Measurements from ENCODE around the gene DEFB128.

The DEFB128 gene

DNA sequence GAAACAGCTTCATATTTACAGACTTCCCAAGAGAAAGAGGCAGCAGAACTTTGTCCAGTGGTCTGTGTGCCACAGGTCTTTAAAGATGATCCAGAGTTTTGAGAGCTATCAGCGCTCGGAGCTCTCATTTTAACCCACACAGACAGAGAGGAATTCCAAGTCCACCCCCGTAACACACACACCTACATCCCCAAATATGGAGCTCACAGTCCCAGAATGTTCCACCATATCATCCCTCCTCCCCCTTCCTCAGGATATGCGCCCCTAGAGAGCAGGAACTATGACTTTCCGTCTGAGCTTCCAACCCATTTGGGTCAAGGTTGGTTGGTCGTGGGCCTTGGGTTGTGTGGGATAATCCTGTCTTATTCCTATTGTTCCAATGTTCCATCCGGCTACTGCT is at the start of gene DEFB128:
DEFB128 (minus strand) TSS at position 101 of the 400 bp plus-strand sequence; CDS start at position 13, 88 bp downstream.
- no peak within 1 kb of the TSS for H2AFZ ChIP-seq (ENCODE audit: low read depth, low read length)

DNA sequence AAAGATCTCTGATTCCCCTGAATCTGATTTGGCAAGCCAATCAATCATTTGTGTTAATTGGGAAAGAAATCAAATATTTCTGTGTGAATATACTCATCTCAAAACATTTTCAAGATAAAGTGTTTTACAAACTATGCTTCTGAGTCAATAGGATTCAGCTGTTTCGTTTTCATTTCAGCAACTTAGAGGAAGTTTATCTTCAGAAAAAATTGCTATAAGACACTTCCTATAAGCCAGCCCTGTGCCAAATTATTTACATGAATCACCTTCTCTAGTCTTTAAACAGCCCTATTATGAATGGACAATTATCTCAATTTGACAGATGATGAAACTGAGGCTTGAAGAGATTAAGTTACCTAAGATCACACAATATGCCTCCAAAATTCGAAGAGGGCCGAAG is 48.4 kb upstream of the DEFB128 start:
- no peaks in the 10 kb centered on the region for H3K79me2 ChIP-seq (ENCODE audit: low read length)
- H3K4me1 ChIP-seq (ENCODE audit: low read length) = peaks cover 15% of the 10 kb centered on the region
- peaks cover 17% of the 10 kb centered on the region for H3K27me3 ChIP-seq (ENCODE audit: low read depth, low read length)
- no peaks in the 10 kb centered on the region for H3K36me3 ChIP-seq (replicated peaks; ENCODE audit: low read depth, low read length)
- H3K4me2 ChIP-seq (ENCODE audit: low read length) = peak overlapping the region; percentile 79
- H4K20me1 ChIP-seq (ENCODE audit: insufficient read depth, low read length) = no peaks in the 10 kb centered on the region
- H3K27ac ChIP-seq (ENCODE audit: low read length) = peak overlapping the region; percentile 61
- peak overlapping the region; percentile 52 for H3K4me3 ChIP-seq (ENCODE audit: low read length)
- peak overlapping the region; percentile 24 for H3K9ac ChIP-seq (ENCODE audit: low read length)
- peak overlapping the region; percentile 64 for H2AFZ ChIP-seq (ENCODE audit: low read depth, low read length)
- H3K9me3 ChIP-seq (ENCODE audit: insufficient read depth, low read length) = no peaks in the 10 kb centered on the region
- TF ChIP-seq, protein P1, sequence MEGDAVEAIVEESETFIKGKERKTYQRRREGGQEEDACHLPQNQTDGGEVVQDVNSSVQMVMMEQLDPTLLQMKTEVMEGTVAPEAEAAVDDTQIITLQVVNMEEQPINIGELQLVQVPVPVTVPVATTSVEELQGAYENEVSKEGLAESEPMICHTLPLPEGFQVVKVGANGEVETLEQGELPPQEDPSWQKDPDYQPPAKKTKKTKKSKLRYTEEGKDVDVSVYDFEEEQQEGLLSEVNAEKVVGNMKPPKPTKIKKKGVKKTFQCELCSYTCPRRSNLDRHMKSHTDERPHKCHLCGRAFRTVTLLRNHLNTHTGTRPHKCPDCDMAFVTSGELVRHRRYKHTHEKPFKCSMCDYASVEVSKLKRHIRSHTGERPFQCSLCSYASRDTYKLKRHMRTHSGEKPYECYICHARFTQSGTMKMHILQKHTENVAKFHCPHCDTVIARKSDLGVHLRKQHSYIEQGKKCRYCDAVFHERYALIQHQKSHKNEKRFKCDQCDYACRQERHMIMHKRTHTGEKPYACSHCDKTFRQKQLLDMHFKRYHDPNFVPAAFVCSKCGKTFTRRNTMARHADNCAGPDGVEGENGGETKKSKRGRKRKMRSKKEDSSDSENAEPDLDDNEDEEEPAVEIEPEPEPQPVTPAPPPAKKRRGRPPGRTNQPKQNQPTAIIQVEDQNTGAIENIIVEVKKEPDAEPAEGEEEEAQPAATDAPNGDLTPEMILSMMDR (IDR thresholded peaks at IDR 0.05; ENCODE audit: low read depth, low read length) = no peak
- TF ChIP-seq EZH2phosphoT487 (IDR thresholded peaks at IDR 0.05; ENCODE audit: low read depth) = no peak

More for the DNA sequence above, at the start of gene DEFB128:
- H3K4me2 ChIP-seq (ENCODE audit: low read length) = no peak within 1 kb of the TSS
- H3K36me3 ChIP-seq (replicated peaks; ENCODE audit: low read depth, low read length) = no peaks in the 10 kb centered on the region
- no peaks in the 10 kb centered on the region for H3K4me1 ChIP-seq (ENCODE audit: low read length)
- H3K79me2 ChIP-seq (ENCODE audit: low read length) = no peaks in the 10 kb centered on the region
- no peak within 1 kb of the TSS for H3K27ac ChIP-seq (ENCODE audit: low read length)
- no peak within 1 kb of the TSS for H3K9ac ChIP-seq (ENCODE audit: low read length)
- H3K4me3 ChIP-seq (ENCODE audit: low read length) = no peak within 1 kb of the TSS
- no peak for TF ChIP-seq EZH2phosphoT487 (IDR thresholded peaks at IDR 0.05; ENCODE audit: low read depth)
- TF ChIP-seq, protein P1 (IDR thresholded peaks at IDR 0.05; ENCODE audit: low read depth, low read length) = no peak
- H3K27me3 ChIP-seq (ENCODE audit: low read depth, low read length) = peaks cover 39% of the 10 kb centered on the region
- peaks cover 4% of the 10 kb centered on the region; the same call in 1 of the 2 replicates for H3K9me3 ChIP-seq (ENCODE audit: insufficient read depth, low read length)
- H4K20me1 ChIP-seq (ENCODE audit: insufficient read depth, low read length) = no peaks in the 10 kb centered on the region

GRCh38 chr20:237489-237888 is 48.0 kb upstream of the DEFB128 start:
- Histone ChIP-seq H3K27me3 (ENCODE audit: low read depth, low read length) (peaks cover 12% of the 10 kb centered on the region), H4K20me1 (ENCODE audit: insufficient read depth, low read length) (no peaks in the 10 kb centered on the region), H3K4me2 (ENCODE audit: low read length) (peak overlapping the region; percentile 79), H3K4me1 (ENCODE audit: low read length) (peaks cover 15% of the 10 kb centered on the region), H3K27ac (ENCODE audit: low read length) (peak overlapping the region; percentile 61), H3K4me3 (ENCODE audit: low read length) (peak overlapping the region; percentile 52), H2AFZ (ENCODE audit: low read depth, low read length) (peak overlapping the region; percentile 64), H3K79me2 (ENCODE audit: low read length) (no peaks in the 10 kb centered on the region), H3K36me3 (replicated peaks; ENCODE audit: low read depth, low read length) (no peaks in the 10 kb centered on the region), H3K9me3 (ENCODE audit: insufficient read depth, low read length) (no peaks in the 10 kb centered on the region), H3K9ac (ENCODE audit: low read length) (peak overlapping the region; percentile 24)
- TF ChIP-seq, protein P1 (IDR thresholded peaks at IDR 0.05; ENCODE audit: low read depth, low read length) = no peak
- TF ChIP-seq EZH2phosphoT487 (IDR thresholded peaks at IDR 0.05; ENCODE audit: low read depth) = no peak

DNA sequence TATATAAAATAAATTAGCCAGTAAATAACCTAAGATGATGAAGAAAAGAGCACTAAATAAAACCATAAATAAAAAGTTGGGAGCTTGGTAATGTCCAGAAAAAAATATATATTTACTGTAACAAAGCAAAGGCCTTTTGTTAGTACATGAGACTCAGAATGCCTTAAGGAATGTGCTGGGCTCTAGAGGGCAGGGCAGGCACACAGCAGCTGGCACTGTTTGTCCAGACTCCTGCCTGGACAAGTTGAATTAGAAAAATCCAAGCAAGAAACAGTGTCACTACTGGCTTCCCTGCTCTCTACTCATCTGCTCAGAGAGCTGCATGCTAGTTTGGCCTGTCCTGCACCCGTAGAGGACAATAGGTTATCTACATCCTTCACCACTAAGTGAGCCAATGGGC is 46.4 kb upstream of the DEFB128 start:
- Histone ChIP-seq H3K27me3 (ENCODE audit: low read depth, low read length) (peaks cover 5% of the 10 kb centered on the region; the same call in 1 of the 2 replicates), H3K27ac (ENCODE audit: low read length) (no peak overlapping the region), H4K20me1 (ENCODE audit: insufficient read depth, low read length) (no peaks in the 10 kb centered on the region), H3K36me3 (replicated peaks; ENCODE audit: low read depth, low read length) (no peaks in the 10 kb centered on the region), H3K9me3 (ENCODE audit: insufficient read depth, low read length) (no peaks in the 10 kb centered on the region), H2AFZ (ENCODE audit: low read depth, low read length) (no peak overlapping the region), H3K4me1 (ENCODE audit: low read length) (peaks cover 15% of the 10 kb centered on the region), H3K79me2 (ENCODE audit: low read length) (no peaks in the 10 kb centered on the region), H3K4me2 (ENCODE audit: low read length) (no peak overlapping the region), H3K9ac (ENCODE audit: low read length) (no peak overlapping the region), H3K4me3 (ENCODE audit: low read length) (no peak overlapping the region)
- no peak for TF ChIP-seq EZH2phosphoT487 (IDR thresholded peaks at IDR 0.05; ENCODE audit: low read depth)
- TF ChIP-seq, protein P1 (IDR thresholded peaks at IDR 0.05; ENCODE audit: low read depth, low read length) = peak; percentile 31

All from OCI-LY3 (cell line).